Omental fat pad (tissue), 4 donors: ENCODE results near the gene ZNF853. TPM values are rescaled to one million over a fixed set of nuclear protein-coding genes. Genes with fewer than 3 reads are reported as not detected.
A peak's percentile ranks its signal among the peaks of the same experiment; 100 is the strongest.

ENCODE experiments used
- ATAC-seq: fragments of 150-250 bp; one replicate; pipeline ENCODE4 v1.9.1; 2016; ENCODE audit warnings: mild to moderate bottlenecking, moderate library complexity; ENCODE audit not compliant: low FRiP score
- DNase-seq: peaks from one replicate; pipeline ENCODE4 v3.0.0-alpha.2; 2019; ENCODE audit warnings: low spot score
- total RNA-seq, 4 donors: library from RNA; depleted of rRNA; stranded (reverse); fragments of >200 nt; gene quantifications; one replicate each; pipeline ENCODE4 v1.1.0, GENCODE V29; 2016
- TF ChIP-seq, protein P1 (sequence below), 3 donors: fragments of 450-650 bp; IDR thresholded peaks; one replicate each; pipeline ENCODE4 v1.5.1; 2016 to 2017; ENCODE audit warnings: antibody characterized with exemption in 3 of 3, mild to moderate bottlenecking in 3 of 3, moderate library complexity in 2 of 3

Gene ZNF853
- total RNA-seq, 4 donors from 2014 or later = 4.1 to 5.6 (median 4.7) TPM

DNA sequence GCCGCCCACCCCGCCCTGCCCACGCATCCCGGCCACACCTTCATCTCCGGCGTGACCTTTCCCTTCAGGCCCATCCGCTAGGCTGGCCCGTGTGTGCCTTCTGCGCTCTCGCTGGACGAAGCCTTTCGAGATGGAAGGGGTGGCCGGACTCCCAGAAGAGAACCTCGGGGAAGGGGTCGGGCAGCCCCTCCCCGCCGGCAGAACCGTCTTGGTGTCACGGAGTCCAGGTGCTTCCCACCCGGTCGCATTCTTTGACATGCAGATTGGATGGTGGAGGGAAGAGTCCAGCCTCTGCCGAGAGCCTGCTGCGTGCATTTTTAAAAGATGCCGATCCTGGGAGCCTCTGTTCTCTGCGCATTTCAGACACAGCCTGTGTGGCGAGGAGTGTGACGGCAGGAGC, 7.3 kb upstream of the ZNF853 start:
- no peak for DNase-seq
- TF ChIP-seq, protein P1, sequence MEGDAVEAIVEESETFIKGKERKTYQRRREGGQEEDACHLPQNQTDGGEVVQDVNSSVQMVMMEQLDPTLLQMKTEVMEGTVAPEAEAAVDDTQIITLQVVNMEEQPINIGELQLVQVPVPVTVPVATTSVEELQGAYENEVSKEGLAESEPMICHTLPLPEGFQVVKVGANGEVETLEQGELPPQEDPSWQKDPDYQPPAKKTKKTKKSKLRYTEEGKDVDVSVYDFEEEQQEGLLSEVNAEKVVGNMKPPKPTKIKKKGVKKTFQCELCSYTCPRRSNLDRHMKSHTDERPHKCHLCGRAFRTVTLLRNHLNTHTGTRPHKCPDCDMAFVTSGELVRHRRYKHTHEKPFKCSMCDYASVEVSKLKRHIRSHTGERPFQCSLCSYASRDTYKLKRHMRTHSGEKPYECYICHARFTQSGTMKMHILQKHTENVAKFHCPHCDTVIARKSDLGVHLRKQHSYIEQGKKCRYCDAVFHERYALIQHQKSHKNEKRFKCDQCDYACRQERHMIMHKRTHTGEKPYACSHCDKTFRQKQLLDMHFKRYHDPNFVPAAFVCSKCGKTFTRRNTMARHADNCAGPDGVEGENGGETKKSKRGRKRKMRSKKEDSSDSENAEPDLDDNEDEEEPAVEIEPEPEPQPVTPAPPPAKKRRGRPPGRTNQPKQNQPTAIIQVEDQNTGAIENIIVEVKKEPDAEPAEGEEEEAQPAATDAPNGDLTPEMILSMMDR (IDR thresholded peaks at IDR 0.05) = no peak
- no peak for ATAC-seq

DNA sequence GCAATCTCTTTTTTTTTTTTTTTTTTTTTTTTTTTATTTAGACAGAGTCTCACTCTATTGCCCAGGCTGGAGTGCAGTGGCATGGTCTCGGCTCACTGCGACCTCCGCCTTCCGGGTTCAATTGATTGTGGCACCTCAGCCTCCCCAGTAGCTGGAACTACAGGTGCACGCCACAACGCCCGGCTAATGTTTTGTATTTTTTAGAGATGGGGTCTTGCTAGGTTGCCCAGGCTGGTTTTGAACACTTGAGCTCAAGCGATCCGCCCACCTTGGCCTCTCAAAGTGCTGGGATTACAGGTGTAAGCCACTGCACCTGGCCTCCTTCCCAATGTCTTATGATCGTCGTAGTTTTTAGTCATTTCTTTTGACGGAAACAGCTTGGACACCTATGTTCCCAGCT, 6.6 kb upstream of the ZNF853 start:
- DNase-seq (no peak), ATAC-seq (no peak)
- TF ChIP-seq, protein P1 (IDR thresholded peaks at IDR 0.05) = no peak

DNA sequence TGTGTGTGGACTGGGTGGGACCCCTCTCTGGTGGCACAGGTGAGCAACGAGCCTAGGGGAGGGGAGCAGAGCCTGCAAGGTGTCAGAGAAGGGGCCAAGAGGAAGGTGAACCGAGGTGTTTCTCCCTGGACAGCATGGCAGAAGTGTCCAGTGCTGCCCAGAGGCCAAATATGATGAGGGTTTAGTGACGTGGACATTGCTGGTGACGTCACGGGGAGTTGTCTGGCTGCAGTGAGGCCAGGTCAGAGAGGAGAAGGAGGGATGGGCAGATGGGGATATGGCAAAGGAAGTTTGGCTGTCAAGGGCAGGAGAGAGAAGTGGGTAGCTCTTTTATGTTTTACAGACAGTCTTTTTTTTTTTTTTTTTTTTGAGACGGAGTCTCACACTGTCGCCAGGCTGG, 2.6 kb upstream of the ZNF853 start:
- ATAC-seq (no peak), DNase-seq (no peak)
- TF ChIP-seq, protein P1 (IDR thresholded peaks at IDR 0.05) = no peak

DNA sequence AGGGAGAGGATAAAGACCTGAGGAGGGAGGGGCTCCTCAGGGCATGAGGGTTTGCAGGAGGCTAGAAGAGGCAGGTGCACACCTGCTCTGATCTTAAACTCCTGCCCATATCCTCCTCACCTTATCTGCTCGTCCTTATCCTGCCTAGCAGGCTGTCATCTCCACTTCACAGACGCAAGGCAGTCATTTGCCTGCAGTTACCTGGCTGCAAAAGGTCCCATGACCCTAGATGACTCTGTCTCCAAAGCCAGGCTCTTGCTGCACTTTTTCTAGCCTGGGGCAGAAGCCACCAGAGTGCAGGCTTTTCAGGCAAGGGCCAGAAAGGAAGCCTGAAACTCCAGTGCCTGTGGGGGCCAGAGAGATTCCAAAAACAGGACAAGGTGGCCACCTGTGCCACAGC, 1.7 kb upstream of the ZNF853 start:
- TF ChIP-seq, protein P1 (IDR thresholded peaks at IDR 0.05) = no peak
- DNase-seq = no peak
- ATAC-seq = no peak

DNA sequence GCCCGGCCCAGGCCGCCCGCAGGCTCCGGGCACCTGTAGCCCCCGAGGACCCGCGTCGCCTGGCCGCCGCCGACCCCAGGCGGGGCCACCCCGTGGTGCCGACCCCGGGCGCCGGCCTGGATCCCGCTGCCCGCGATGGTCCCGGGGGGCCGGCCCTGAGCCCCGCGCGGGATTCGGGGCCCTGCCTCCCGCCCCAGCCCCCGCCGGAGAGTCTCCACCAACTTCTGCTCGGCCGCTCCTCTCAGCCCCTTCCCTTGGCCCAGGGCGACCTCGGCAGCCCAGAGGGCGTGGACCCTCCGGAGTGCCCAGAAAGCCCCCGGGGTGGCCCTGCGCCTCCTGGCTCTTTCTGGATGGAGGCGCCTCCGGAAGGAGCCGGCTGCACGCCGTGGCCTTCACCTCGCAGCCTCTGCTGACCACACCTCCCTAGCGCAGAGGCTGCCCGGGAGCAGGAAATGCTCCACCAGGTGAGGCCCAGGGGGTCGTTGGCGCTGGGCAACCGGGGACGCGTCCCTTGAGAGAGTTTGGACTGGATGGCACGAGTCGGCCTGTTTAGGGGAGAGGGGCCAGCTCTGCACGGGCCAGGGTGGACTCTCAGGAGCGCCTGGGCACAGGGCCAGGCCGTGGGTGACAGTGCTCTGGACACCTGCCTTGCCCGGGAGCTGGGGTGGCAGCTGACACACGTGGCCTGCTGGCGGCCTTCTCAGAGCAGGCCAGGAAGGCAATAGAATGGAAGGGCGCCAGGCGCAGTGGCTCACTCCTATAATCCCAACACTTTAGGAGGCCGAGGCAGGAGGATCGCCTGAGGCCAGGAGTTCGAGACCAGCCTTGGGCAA, 529 bp downstream of the ZNF853 start:
- peak; percentile 22 for ATAC-seq
- DNase-seq = no peak
- TF ChIP-seq, protein P1 (IDR thresholded peaks at IDR 0.05) = no peak

DNA sequence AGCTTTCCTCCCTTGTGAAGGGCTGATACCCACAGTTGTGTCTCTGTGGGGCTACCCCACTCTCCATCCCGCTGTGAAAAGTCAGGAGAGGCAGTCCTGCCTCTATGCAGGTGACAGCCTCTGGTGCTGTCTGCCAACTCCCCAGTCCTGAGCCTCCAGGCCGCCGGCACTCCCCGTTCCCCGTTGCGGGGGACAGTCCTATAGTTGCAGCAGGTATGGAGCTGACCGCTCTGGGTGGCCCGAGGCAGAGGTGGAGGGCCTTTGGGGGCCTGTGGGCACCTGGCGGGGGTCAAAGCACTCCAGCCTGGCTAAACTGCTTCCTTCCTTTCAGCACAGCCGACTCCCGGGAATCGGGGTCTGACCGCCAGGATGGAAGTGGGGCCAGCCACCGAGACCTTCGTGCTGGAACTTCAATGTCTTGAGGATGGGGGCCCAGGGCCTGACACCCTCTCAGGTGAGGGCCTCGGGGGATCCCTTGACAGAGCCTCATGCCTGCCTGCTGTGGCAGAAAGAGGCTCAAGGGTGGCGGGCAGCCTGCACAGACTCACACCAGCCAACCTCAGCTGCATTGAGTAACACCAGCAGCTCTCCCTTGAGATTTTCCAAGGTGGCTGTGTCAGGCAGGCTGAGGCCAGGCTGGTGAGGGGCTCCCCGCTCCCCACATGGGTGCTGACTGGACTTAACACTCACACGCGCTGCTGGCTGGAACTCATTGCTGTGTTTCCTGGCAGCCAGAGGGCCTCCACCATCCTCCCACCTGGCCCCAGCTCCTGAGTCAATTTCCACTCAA, 1.6 kb downstream of the ZNF853 start:
- no peak for DNase-seq
- TF ChIP-seq, protein P1 (IDR thresholded peaks at IDR 0.05) = no peak
- no peak for ATAC-seq
